Ureter (tissue), 1 donor: ENCODE data around the gene AACS. TPM values are rescaled to one million over a fixed set of nuclear protein-coding genes. Genes with fewer than 3 reads are reported as not detected.

Source experiments
- DNase-seq: peaks from one replicate; pipeline ENCODE4 v3.0.0-alpha.2; 2020; ENCODE audit warnings: low spot score
- total RNA-seq: library from RNA; stranded (reverse); gene quantifications from one replicate; pipeline ENCODE4 v1.2.4, GENCODE V29; 2023
- donor health status: DM: yes; HTN: yes; CAD: no.

The AACS gene
- total RNA-seq, 1 donor from 2014 or later, result 31.4 TPM

DNA sequence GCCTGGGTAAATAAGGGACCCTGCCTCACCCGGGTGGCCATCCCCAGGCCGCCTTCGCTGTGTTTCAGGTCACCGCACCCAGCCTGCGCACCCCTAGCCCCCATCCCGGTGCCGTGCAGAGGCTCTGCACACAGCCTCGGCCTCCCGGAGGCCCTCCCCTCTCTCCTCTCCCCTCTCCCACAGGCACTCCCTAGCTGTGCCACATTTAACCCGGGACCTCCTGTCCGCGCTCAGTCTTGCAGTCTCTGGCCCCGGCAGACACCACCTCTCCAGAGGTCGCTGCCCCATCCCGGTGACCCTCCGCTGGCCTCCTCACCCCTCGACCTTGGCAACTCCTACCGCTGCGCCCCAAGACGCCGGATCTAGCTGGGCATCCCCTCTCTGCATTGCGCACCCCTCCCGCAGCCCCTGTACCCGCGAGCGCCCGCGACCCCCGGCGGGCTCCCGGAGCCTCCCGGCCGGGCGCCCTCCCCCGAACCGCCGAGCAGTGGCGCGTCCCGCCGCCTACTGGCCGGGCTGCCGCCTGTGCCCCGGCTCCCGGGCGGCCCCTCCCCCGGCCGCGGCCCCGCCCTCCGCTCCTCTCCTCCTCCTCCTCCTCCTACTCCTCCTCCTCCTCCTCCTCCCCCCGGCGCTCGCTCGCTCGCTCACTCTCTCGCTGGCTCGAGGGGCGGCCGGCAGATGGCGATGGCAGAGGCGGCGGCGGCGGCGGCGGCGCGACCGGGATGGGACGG lies 120.7 kb downstream of the AACS start, which contains the start of gene TMEM132B:
Gene TMEM132B (plus strand): TSS at position 647 of the 731 bp plus-strand sequence.
- peak; percentile 79 for DNase-seq

- DNase-seq, result no peak
Observed at GRCh38 chr12:125186471-125187147, 121.4 kb downstream of the AACS start.

- no peak for DNase-seq
Observed at GRCh38 chr12:125187148-125187745, 122.0 kb downstream of the AACS start.

- no peak for DNase-seq
Observed at GRCh38 chr12:125187780-125188741, 122.8 kb downstream of the AACS start.

DNA sequence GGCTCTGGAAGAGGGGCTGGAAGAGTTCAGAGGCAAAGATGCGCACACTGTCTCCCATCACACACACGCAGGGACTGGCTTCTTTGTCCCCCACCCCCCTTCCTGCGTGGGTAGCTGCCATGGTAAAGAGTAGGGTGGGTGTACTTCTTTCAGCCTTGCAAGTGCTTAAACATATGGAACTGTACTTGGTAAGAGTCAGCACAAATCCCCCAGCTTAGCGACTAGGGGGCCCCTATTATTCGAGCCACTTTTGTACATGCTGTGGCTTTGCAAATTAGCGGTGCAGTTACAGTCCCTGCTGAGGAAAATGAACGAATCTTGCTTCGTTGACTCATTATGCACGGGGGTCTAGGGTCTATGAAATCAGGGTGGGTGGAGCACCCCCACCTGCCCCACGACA lies 123.8 kb downstream of the AACS start:
- no peak for DNase-seq

- no peak for DNase-seq
Observed at GRCh38 chr12:125189502-125189901, 124.3 kb downstream of the AACS start.

DNA sequence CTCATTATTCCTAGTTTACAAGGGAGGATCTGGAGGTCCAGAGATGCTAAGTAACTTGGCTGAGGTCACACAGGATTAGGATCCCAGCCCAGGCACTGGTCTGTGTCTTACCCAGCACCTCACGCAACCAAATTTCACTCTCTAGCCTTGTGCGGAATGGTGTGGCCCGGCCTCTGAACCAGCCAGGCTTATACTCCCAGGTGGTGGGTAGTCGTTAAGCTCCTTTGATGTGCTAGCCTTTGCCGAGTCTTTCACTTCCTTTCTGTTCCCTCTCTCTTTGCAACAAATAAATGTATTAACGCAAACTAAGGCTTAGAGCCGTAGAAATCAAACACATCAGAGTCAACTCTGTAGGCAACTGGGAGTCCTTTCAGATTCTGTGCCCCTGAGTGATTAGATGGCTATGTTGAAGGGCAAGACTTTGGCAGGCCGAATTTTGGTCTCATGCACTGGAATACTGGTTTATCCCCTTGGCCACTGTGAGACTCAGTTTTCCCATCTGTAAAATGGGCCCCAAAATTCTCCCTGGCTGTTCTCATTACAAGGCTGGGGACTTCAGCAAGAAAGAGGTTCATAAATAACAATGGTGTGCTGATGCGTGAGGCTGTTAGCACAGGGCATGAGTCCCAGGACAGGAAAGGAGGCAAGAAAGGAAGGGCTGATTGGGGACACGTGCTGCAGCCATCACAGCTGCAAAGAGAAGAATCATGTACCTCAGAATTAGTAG lies 126.3 kb downstream of the AACS start:
- DNase-seq, result no peak

DNA sequence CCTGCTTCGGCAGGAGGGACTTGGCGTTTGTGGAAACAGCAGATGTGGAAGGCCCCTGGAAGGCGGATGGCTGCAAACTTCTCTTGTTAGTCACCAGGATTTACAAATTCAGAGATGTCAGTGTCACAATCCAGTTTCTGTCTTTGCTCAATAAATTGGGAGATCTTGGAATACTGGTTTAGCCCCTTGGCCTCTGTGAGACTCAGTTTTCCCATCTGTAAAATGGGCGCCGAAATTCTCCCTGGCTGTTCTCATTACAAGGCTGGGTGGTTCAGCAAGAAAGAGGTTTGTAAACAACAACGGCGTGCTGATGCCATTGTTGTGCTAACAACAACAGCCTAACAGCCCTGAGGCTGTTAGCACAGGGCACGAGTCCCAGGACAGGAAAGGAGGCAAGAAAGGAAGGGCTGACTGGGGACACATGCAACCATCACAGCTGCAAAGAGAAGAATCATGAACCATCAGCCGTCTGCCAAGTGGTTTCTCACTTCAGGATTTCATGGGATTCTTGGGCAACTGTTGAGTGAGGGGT lies 127.5 kb downstream of the AACS start:
- DNase-seq, result no peak

Other genes starting within 250 kb of the AACS start
- gene SCARB1, start 201.6 kb upstream of the AACS start, total RNA-seq, result 20.8 TPM
- 1,015 TPM for gene UBC, start 150.8 kb upstream of the AACS start, total RNA-seq
- gene DHX37, start 76.3 kb upstream of the AACS start, total RNA-seq, result 34.0 TPM
- gene BRI3BP, start 71.8 kb upstream of the AACS start, total RNA-seq, result 6.8 TPM
- 1.1 TPM for gene TMEM132B, start 121.0 kb downstream of the AACS start, total RNA-seq